H9 (cell line): ENCODE results near the gene ARID1B. TPM values are rescaled to one million over a fixed set of nuclear protein-coding genes. Genes with fewer than 3 reads are reported as not detected.

Source experiments
- DNase-seq: peaks from one replicate; pipeline ENCODE4 v3.0.0-alpha.2; 2017
- H2AFZ ChIP-seq: one replicate; pipeline ENCODE4 v1.6.1; 2013; ENCODE audit warnings: mild to moderate bottlenecking, low read length, control low read depth, moderate library complexity
- H2AK5ac ChIP-seq: 2 replicates; pipeline ENCODE4 v1.6.1; 2013; ENCODE audit warnings: low read length, control low read depth, mixed read lengths; ENCODE audit not compliant: insufficient read length
- H2BK120ac ChIP-seq: one replicate; pipeline ENCODE4 v1.6.1; 2013; ENCODE audit warnings: low read depth, mild to moderate bottlenecking, low read length, control low read depth, inconsistent platforms; ENCODE audit not compliant: poor library complexity, severe bottlenecking
- H2BK12ac ChIP-seq: 2 replicates; pipeline ENCODE4 v1.6.1; 2013; ENCODE audit warnings: low read length, control low read depth, mixed read lengths, low read depth; ENCODE audit not compliant: insufficient read length
- H2BK15ac ChIP-seq: 2 replicates; pipeline ENCODE4 v1.6.1; 2013; ENCODE audit warnings: low read depth, low read length, control low read depth
- H2BK20ac ChIP-seq: one replicate; pipeline ENCODE4 v1.6.1; 2013; ENCODE audit warnings: low read depth, mild to moderate bottlenecking, low read length, control low read depth, inconsistent platforms; ENCODE audit not compliant: poor library complexity, severe bottlenecking
- H2BK5ac ChIP-seq: 2 replicates; pipeline ENCODE4 v1.6.1; 2013; ENCODE audit warnings: low read length, control low read depth, mixed read lengths; ENCODE audit not compliant: insufficient read length
- H3K14ac ChIP-seq: 2 replicates; pipeline ENCODE4 v1.6.1; 2013; ENCODE audit warnings: low read length, control low read depth; ENCODE audit not compliant: insufficient read depth
- H3K18ac ChIP-seq: 2 replicates; pipeline ENCODE4 v1.6.1; 2013; ENCODE audit warnings: low read depth, mild to moderate bottlenecking, mixed read lengths, low read length, control low read depth; ENCODE audit not compliant: insufficient read length
- H3K23ac ChIP-seq: 2 replicates; pipeline ENCODE4 v1.6.1; 2013; ENCODE audit warnings: low read length, control low read depth, mixed read lengths, low read depth; ENCODE audit not compliant: insufficient read length
- H3K23me2 ChIP-seq: 2 replicates; pipeline ENCODE4 v1.6.1; 2013; ENCODE audit warnings: low read depth, mild to moderate bottlenecking, mixed read lengths, low read length, control low read depth; ENCODE audit not compliant: insufficient read length, poor library complexity, severe bottlenecking
- H3K27ac ChIP-seq: 2 replicates; pipeline ENCODE4 v1.5.1; 2013; ENCODE audit warnings: low read length, control low read depth, mixed read lengths, low read depth; ENCODE audit not compliant: insufficient read length
- H3K27me3 ChIP-seq: 2 replicates; pipeline ENCODE4 v1.6.1; 2013; ENCODE audit warnings: low read length, control low read depth, inconsistent platforms; ENCODE audit not compliant: insufficient read depth
- H3K4ac ChIP-seq: 2 replicates; pipeline ENCODE4 v1.6.1; 2013; ENCODE audit warnings: low read depth, mild to moderate bottlenecking, control low read depth, inconsistent platforms, low read length, moderate library complexity
- H3K4me1 ChIP-seq: 2 replicates; pipeline ENCODE4 v1.6.1; 2013; ENCODE audit warnings: low read length, control low read depth, inconsistent platforms; ENCODE audit not compliant: insufficient read depth
- H3K4me2 ChIP-seq: 2 replicates; pipeline ENCODE4 v1.6.1; 2013; ENCODE audit warnings: low read length, control low read depth, mixed read lengths; ENCODE audit not compliant: insufficient read length, insufficient read depth
- H3K56ac ChIP-seq: 2 replicates; pipeline ENCODE4 v1.6.1; 2013; ENCODE audit warnings: low read depth, mild to moderate bottlenecking, mixed read lengths, low read length, control low read depth; ENCODE audit not compliant: insufficient read length
- H3K79me1 ChIP-seq: 2 replicates; pipeline ENCODE4 v1.6.1; 2013; ENCODE audit warnings: low read depth, mild to moderate bottlenecking, moderate library complexity, low read length, control low read depth, inconsistent platforms; ENCODE audit not compliant: insufficient read depth, poor library complexity, severe bottlenecking
- H3K79me2 ChIP-seq: 2 replicates; pipeline ENCODE4 v1.6.1; 2013; ENCODE audit warnings: low read length, control low read depth, inconsistent platforms; ENCODE audit not compliant: insufficient read depth
- H3K9ac ChIP-seq: 2 replicates; pipeline ENCODE4 v1.6.1; 2013; ENCODE audit warnings: low read length, control low read depth, mixed read lengths; ENCODE audit not compliant: insufficient read length; ENCODE audit errors: extremely low read depth
- H3K9me3 ChIP-seq: one replicate; pipeline ENCODE4 v1.6.1; 2013; ENCODE audit warnings: low read depth, low read length, inconsistent platforms; ENCODE audit not compliant: control insufficient read depth
- H3T11ph ChIP-seq: one replicate; pipeline ENCODE4 v1.6.1; 2013; ENCODE audit warnings: mild to moderate bottlenecking, low read length, control low read depth, inconsistent platforms
- H4K20me1 ChIP-seq: one replicate; pipeline ENCODE4 v1.6.1; 2013; ENCODE audit not compliant: control insufficient read depth, insufficient read length, insufficient read depth
- H4K5ac ChIP-seq: 2 replicates; pipeline ENCODE4 v1.6.1; 2013; ENCODE audit warnings: low read depth, mild to moderate bottlenecking, mixed read lengths, low read length, control low read depth; ENCODE audit not compliant: insufficient read length
- H4K8ac ChIP-seq: replicated peaks from 2 replicates; pipeline ENCODE4 v1.6.1; 2013; ENCODE audit warnings: low read length, control low read depth, mixed read lengths, low read depth; ENCODE audit not compliant: insufficient read length
- H4K91ac ChIP-seq: 2 replicates; pipeline ENCODE4 v1.6.1; 2013; ENCODE audit warnings: low read depth, mild to moderate bottlenecking, moderate library complexity, mixed read lengths, low read length, control low read depth; ENCODE audit not compliant: insufficient read length
- H3K27ac Mint-ChIP-seq, 3 experiments: 2 replicates in 2 of 3; 3 replicates in 1 of 3; pipeline ENCODE4 v1.8.0; 2020 to 2021; ENCODE audit warnings: mixed read lengths in 3 of 3, mild to moderate bottlenecking in 1 of 3, moderate library complexity in 1 of 3
- H3K27me3 Mint-ChIP-seq: 2 replicates; pipeline ENCODE4 v1.8.0; 2021; ENCODE audit warnings: low read depth, mild to moderate bottlenecking, moderate library complexity, mixed read lengths
- H3K36me3 Mint-ChIP-seq, 3 experiments: 2 replicates in 2 of 3; 3 replicates in 1 of 3; pipeline ENCODE4 v1.8.0; 2020 to 2021; ENCODE audit warnings: low read depth in 3 of 3, mixed read lengths in 3 of 3; ENCODE audit not compliant: insufficient read depth in 1 of 3
- H3K4me1 Mint-ChIP-seq, 2 experiments: 2 replicates each; pipeline ENCODE4 v1.8.0; 2020; ENCODE audit warnings: mixed read lengths in 2 of 2
- H3K4me3 Mint-ChIP-seq, 2 experiments: 2 replicates in 1 of 2; 3 replicates in 1 of 2; pipeline ENCODE4 v1.8.0; 2020 to 2021; ENCODE audit warnings: mild to moderate bottlenecking in 2 of 2, mixed read lengths in 2 of 2, moderate library complexity in 1 of 2
- H3K9me3 Mint-ChIP-seq, 2 experiments: 2 replicates in 1 of 2; 3 replicates in 1 of 2; pipeline ENCODE4 v1.8.0; 2020; ENCODE audit warnings: mild to moderate bottlenecking in 2 of 2, mixed read lengths in 2 of 2, moderate library complexity in 1 of 2
- WGBS: extraction: QIAGEN DNeasy Blood & Tissue Kit; methylation state at CpG from one replicate; pipeline ENCODE4 v1.1.7; 2013; ENCODE audit warnings: missing lambda C conversion rate, low lambda C conversion rate, mixed read lengths; ENCODE audit not compliant: insufficient read length; ENCODE audit errors: extremely low coverage; 5-methylcytosine and 5-hydroxymethylcytosine counted together
- total RNA-seq: library from RNA; stranded (reverse); gene quantifications from 2 replicates; pipeline ENCODE4 v1.2.1, GENCODE V29; 2021
- TF ChIP-seq, protein P1 (sequence below): fragments of 200-600 bp; sonication (generic); conservative IDR thresholded peaks from 3 replicates; pipeline ENCODE4 v1.8.0; 2021; ENCODE audit warnings: antibody characterized with exemption, mild to moderate bottlenecking

ARID1B gene
- total RNA-seq, 1 experiment from 2014 or later, result 88.2 TPM

DNA sequence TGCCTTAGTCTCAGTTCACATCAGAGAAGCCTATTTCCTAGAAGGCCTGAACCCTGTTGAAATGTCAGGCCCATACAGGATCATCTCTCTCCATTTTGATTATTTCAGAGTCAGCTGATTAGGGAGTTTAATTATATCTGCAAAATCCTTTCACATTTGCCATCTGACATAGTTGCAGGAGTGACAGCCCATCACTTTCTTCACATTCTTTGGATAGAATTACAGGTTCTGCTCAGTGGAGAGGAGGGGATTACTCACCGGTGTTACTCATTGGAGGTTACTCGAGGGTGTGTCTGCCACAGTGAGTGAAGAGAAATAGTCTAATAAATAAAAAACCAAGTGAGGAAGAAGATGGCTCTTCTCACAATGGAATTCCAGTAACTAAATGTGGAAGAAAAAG lies 329.3 kb downstream of the ARID1B start:
- TF ChIP-seq, protein P1, sequence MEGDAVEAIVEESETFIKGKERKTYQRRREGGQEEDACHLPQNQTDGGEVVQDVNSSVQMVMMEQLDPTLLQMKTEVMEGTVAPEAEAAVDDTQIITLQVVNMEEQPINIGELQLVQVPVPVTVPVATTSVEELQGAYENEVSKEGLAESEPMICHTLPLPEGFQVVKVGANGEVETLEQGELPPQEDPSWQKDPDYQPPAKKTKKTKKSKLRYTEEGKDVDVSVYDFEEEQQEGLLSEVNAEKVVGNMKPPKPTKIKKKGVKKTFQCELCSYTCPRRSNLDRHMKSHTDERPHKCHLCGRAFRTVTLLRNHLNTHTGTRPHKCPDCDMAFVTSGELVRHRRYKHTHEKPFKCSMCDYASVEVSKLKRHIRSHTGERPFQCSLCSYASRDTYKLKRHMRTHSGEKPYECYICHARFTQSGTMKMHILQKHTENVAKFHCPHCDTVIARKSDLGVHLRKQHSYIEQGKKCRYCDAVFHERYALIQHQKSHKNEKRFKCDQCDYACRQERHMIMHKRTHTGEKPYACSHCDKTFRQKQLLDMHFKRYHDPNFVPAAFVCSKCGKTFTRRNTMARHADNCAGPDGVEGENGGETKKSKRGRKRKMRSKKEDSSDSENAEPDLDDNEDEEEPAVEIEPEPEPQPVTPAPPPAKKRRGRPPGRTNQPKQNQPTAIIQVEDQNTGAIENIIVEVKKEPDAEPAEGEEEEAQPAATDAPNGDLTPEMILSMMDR, result no peak
- Mint-ChIP-seq H3K36me3 (peaks cover 0 to 5% (median 1%) of the 10 kb centered on the region in 3 experiments; a peak in 4 of 7 replicates), H3K4me1 (0 out of 4 replicates have a peak, but pooled peaks cover 0 to 4% of the 10 kb centered on the region in 2 experiments), H3K27me3 (no peaks in the 10 kb centered on the region), H3K9me3 (no peaks in the 10 kb centered on the region), H3K27ac (peak overlapping the region in 1 of 3 experiments; percentile 15; a peak in 1 of 7 replicates), H3K4me3 (no peak overlapping the region)
- H3K4ac ChIP-seq, result no peak overlapping the region
- H2BK20ac ChIP-seq, result no peak overlapping the region
- H4K20me1 ChIP-seq, result no peaks in the 10 kb centered on the region
- no peak overlapping the region for H3K14ac ChIP-seq
- H2BK15ac ChIP-seq, result no peak overlapping the region
- no peaks in the 10 kb centered on the region for H3K9me3 ChIP-seq
- H3K23me2 ChIP-seq, result no peaks in the 10 kb centered on the region
- no peak overlapping the region for H3T11ph ChIP-seq
- H3K27ac ChIP-seq, result no peak overlapping the region
- H3K18ac ChIP-seq, result no peak overlapping the region
- no peaks in the 10 kb centered on the region for H3K4me1 ChIP-seq
- no peak for DNase-seq
- no peak overlapping the region for H4K8ac ChIP-seq
- no peaks in the 10 kb centered on the region for H3K27me3 ChIP-seq
- H2BK5ac ChIP-seq, result no peak overlapping the region
- H3K23ac ChIP-seq, result no peak overlapping the region
- H3K79me2 ChIP-seq, result no peaks in the 10 kb centered on the region
- H3K79me1 ChIP-seq, result peaks cover 4% of the 10 kb centered on the region
- H2BK12ac ChIP-seq, result no peak overlapping the region
- H3K56ac ChIP-seq, result no peak overlapping the region
- no peak overlapping the region for H4K91ac ChIP-seq
- WGBS, result no CpG with 5 or more reads among the region's 2 CpGs
- no peak overlapping the region for H3K9ac ChIP-seq
- H3K4me2 ChIP-seq, result no peak overlapping the region
- H2AK5ac ChIP-seq, result no peak overlapping the region
- no peak overlapping the region for H2AFZ ChIP-seq
- H2BK120ac ChIP-seq, result no peak overlapping the region
- no peak overlapping the region for H4K5ac ChIP-seq
